NCI-H1092 treated with DMSO at 0.1 percent for 48 hours (cell line): ENCODE data around the gene PRDM8.
A peak's percentile ranks its signal among the peaks of the same experiment; 100 is the strongest.
"Not testable (repeated sequence)": the region's sequence is repeated elsewhere in the genome, so short reads cannot be mapped to it uniquely, and the experiment has no call there.

Source experiments
- DNase-seq: peaks from one replicate; lab custom pipeline; 2025; lab: John Stamatoyannopoulos, UW

The PRDM8 gene

DNA sequence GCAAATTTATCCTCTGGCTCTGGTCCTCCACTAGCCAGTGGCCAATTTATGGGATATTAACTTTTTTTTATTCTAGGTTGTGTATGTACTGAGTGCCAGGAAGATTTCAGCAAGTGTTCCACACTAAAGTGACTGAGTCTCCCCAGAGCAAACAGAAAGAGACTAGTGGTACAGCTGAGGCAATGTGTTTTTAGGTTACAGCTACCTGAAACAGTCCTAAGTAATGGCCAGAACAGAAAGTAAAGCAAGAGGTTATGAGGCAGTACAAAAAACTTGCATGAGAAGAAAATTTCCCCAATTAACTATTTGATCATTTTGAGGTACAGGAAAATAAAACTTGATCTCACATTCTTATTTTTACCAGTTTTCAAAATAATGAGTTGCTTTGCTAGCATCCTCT is 31.2 kb downstream of the PRDM8 start:
- no peak for DNase-seq

DNA sequence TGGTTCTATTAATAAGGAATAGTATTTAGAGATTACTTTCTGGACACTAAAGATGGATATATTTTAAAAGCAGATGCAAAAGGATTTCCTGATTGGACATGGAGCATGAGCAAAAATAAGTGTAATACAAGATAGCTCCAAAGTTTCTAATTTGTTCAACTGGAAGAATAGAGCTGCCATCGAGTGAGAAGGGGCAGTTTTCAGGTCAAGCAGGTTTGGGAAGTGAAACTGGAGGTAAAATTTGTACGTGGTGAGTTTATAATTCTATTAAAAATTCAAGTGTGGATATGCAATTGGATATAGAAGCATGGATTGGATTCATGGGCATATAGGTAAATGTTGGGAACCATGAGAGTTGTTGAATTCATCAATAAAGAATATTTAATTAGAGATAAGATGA is 31.8 kb downstream of the PRDM8 start:
- DNase-seq, result no peak

DNA sequence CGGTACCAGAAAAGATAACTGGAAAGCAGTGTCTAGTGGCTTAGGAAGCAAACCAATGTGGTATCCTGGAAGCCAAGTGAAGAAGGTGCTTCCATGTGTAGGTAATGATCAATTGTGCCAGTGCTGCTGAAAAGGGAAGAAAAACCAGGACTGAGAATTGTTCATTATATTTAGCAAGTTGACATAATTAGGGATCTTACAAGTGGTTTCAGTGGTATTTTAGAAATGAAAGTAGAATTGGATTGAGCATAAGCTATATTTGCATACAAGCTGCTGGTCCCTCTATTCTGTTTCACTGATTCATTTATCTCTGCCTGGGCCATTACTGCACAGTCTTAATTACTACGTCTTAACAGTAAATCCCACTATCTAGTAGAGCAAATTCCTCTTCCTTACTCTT is 32.3 kb downstream of the PRDM8 start:
- no peak for DNase-seq

DNA sequence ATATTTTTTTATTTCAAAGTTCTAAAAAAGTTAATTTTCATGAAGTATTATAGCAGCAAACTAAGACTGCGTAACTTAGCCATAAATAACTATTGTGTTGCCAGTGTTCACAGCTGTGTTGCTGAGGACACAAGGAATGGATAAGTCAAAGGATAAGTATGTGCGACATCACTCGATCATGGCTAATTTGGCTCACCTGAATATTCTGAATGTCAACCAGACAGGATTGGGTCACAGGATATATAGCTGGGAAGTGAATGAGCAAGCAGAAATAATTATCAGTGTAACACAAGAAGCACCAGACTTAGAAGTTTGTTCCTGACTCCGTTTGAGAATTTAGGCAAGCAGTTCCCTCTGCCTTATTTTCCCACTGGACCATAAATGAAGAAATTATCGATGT is 33.9 kb downstream of the PRDM8 start:
- no peak for DNase-seq

DNA sequence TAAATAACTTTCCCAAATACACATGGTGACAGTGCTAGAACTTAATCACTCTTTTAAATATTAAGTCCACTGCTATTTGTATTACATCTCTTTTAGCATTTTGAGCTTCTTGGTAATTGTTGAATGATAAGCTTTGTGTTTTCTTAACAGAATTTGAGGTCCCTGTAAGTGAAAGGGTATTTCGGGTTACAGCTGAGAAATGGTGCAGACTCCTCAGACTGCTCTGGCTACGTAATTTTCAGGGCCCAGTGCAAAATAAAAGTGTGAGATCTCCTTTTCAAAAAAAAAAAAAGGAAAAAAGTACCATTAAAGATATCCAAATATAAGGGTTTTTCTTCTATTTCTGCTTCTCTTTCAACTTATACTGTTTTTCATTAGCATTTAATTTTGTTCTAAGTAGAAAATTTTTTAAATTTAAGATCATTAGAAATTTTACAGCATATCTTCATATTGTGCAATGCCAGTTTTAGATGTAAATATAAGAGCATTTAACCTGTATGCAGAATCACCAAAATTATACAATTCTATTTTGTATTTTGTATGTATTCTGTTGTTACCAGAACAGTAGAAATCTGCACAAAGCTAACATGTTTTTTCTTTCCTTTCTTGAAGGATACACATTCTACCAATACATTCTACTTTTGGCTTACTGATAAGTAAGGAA is 35.5 kb downstream of the PRDM8 start:
- no peak for DNase-seq

DNA sequence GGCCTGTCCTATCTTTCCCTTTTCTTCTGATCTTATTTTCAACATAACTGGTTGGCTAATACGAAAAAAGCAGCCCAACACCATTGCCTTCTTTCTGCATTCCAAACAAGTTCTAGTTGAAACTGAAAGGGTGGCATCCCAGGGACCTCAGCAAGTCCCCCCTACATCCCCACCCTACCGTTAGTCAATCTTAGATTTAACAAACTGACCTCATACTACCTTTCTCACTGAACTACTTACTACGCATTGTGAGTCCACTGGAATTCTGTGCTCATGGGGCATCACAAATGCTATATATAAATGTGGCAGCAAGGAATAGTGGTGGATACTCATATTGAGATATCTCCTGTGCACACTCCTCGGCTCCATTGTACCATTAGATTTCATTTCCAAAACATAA is 36.1 kb downstream of the PRDM8 start:
- no peak for DNase-seq

DNA sequence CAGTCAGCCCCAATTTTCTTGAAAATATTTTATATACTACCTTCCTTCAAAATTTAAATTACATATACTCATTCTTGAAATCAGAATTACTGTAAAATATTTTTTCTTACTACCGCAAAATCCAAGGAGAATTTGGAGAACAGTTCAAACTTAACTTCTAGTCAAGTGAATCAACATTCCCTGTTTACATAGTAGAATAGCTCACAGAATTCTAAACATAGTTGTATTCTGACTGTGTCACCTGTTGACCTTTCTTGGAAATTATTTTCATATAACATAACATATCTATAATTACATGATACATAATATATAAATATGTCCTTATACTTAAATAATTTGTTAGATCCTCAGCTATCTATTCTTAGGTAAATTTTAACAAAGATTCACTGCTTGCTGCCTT is 38.1 kb downstream of the PRDM8 start:
- no peak for DNase-seq

DNA sequence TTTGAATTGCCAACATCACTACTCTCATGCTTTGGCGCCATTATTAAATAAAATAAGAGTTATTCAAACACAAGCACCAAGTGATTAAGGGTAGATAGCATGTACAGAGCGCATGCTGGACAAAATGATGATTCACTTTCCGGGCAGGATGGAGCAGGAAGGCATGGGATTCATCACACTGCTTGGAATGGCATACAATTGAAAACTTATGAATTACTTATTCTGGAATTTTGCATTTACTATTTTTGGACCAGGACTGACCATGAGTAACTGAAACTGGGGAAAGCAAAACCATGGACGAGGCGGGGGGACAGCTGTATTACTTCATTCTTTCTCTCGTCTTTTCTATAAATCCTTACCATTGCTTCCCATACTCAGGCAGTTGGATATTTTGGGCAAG is 40.7 kb downstream of the PRDM8 start:
- no peak for DNase-seq

DNA sequence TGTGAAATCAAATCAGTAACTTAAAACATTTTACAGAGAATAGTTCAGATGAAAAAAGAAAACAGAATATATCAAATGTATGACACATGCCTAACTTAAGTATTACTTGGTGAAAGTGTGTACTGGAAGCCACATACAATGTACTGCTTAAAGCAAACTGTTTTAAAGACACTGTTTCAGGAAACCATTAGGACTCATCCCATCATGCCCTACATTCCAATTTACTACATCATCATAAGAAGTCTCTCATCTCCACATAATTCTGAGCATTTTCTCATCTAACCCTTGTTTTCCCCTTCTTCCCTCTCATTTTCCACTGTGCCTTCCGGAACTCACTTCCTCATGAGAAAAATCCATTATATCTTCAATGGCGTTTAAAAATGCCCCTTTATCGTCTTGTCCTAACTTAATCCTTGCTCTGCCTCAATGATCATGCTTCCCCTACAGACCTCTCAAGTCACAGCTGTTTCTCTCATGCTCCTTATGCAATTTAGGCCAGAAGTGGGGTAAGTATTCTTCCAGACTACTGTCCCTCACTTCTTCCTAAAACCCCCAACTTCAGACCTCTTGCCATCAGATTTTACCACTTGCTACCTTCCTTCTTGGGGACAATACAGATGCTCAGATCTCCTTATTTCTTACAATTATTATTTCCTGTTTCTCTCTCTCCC is 42.3 kb downstream of the PRDM8 start:
- DNase-seq, result no peak

DNA sequence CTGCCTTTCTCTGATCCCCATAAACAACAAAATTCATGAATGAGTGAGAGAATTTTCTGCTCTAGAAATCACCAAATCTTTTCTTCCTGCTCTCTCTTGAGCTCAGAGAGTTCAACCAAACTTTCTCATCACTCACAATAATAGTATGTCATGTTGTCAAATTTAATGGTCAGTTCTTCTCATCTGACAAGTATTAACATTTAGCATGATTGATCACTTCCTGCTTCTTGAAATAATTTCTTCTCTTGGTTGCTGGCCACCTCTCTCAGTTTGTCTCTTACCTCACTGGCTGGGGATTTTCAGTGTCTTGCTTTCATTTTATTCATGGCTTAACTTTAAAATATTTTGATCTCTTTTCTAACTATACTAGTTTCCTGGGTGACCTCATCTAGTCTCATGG is 43.7 kb downstream of the PRDM8 start:
- no peak for DNase-seq

DNA sequence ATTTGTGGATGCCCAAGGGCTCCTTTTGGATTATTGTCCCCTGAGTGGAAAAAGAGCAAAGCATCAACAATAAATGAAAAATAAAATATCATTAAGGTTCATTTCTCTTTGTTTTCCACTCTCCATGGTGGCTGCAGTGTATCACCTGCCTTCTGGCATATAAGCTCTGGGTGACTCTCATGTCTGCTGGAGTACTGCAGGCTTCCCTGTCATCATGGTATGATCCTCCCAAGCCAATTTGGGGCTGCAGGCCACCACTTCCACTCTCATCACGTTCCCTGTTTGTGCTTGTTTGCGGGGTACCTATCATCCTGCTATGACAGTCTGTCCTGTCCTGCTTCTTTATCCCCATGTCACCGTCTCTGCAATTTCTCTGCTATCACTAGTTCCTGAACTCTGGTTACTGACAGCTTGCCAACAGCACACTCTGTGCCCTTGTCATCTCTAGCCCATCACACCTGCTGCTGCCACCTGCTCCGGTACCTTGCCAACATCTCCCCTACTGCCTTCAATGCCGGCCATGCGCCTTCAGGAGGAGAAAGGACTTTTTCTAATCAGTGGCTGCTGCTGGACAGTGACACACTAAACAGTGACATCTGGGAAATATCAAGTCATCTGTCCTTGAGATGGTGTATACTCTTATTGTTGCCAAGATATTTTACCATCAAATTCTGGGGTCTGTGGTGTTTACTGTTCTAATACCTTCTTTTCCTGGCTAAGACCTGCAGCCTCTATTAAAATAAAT is 46.1 kb downstream of the PRDM8 start:
- DNase-seq, result peak; percentile 47

DNA sequence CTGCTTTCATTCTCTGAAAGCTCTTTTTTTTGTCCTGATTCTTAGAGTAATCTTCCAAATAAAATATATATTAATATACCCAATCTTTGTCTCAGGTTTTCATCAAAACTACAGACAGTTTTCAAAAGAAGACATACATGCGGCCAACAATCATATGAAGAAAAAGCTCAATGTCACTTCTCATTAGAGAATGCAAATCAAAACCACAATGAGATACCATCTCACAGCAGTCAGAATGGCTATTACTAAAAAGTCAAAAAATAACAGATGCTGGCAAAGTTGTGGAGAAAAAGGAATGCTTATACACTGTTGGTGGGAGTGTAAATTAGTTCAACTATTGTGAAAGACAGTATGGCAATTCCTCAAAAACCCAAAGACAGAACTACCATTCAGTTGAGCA is 50.2 kb downstream of the PRDM8 start:
- DNase-seq, result not testable (repeated sequence)

DNA sequence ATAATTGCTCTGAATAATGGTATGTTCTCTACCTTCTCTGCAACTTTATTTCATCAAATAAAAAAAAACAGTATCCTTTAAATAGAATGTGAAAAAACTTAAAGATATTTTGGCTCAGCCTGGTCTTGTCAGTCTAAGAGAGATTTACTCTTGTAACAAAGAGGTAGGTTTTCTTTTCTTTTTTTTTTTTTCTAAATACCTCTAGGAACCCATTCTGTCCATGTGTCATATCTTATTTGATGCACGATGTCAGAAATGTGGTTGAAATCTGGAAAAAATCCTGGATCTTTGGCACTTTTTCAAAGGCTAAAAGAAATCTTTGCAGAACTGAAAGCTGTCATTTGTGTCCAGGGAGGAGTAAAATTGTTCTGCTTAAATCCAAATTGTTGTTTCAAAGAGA is 51.8 kb downstream of the PRDM8 start:
- no peak for DNase-seq

DNA sequence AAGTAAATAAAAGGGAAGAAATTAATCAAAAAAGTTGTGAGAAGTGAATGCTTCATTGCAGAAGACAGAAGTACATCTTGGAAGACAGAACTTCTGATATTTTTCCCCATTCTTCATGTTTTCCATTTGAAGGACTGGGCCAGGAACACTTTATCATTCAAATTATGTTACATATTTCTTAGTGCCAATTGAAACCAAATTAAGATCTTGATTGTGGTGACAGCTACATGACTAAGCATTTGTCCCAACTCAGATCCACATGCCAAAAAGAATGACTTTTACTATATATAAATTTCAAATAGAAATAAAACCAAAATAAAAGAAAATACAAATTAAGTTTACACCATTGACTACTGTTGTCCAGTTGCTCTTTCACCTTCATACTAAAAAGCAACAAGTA is 55.1 kb downstream of the PRDM8 start:
- DNase-seq, result no peak

DNA sequence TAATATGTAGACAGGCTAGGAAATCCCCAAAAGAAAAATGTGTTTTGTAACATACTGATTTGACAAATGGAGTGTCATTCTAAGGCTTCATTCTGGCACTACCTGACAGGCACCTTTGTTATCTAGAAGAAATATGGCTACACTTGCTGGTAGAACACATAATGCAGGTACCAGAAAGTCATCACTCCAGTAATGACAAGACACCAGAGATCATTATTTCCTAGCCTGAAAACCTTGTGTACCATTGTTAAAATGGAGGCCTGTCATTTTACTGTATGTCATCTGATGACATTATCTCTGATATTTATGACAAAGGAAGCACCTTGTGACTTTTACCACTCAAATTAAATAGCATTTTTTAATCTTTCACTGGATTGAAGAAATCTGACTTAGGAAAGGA is 55.6 kb downstream of the PRDM8 start:
- no peak for DNase-seq

DNA sequence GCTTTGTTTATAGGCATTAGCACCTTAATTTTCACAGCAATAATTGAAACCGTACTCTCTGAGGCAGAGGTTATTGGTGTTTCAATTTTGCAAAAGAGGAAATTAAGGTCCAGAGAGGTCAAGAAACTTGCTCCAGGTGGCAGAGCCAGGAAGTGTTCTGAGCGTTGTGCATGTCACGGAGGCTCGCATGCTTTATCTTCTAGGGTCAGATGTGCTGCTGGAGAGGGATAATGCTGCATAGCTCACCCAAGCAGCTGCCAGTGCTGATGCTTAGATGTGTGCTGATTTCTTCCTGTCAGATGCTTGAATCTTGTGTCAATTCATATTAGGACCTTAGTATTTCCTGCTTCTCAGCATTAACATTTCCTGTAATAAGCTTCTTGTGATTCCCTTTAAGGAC is 56.2 kb downstream of the PRDM8 start:
- no peak for DNase-seq
